T-helper 2 cell treated with Interferon-gamma antibody and Interleukin-4, amounts not matched to agents 100 ng/mL and 5 ng/mL, for 36 hours (primary cell): ENCODE data around the gene ELAPOR1. TPM values are rescaled to one million over a fixed set of nuclear protein-coding genes. Genes with fewer than 3 reads are reported as not detected.

ENCODE experiments used
- intact Hi-C: fragments of 100-400 bp; cut with micrococcal nuclease; formaldehyde crosslinking; loops from one replicate; pipeline ENCODE4 v1.15.1; 2023
- total RNA-seq: library from RNA; stranded (reverse); gene quantifications from 2 replicates; pipeline ENCODE4 v1.2.3, GENCODE V29; 2022

The ELAPOR1 gene, protein sequence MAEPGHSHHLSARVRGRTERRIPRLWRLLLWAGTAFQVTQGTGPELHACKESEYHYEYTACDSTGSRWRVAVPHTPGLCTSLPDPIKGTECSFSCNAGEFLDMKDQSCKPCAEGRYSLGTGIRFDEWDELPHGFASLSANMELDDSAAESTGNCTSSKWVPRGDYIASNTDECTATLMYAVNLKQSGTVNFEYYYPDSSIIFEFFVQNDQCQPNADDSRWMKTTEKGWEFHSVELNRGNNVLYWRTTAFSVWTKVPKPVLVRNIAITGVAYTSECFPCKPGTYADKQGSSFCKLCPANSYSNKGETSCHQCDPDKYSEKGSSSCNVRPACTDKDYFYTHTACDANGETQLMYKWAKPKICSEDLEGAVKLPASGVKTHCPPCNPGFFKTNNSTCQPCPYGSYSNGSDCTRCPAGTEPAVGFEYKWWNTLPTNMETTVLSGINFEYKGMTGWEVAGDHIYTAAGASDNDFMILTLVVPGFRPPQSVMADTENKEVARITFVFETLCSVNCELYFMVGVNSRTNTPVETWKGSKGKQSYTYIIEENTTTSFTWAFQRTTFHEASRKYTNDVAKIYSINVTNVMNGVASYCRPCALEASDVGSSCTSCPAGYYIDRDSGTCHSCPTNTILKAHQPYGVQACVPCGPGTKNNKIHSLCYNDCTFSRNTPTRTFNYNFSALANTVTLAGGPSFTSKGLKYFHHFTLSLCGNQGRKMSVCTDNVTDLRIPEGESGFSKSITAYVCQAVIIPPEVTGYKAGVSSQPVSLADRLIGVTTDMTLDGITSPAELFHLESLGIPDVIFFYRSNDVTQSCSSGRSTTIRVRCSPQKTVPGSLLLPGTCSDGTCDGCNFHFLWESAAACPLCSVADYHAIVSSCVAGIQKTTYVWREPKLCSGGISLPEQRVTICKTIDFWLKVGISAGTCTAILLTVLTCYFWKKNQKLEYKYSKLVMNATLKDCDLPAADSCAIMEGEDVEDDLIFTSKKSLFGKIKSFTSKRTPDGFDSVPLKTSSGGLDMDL
- total RNA-seq = 5.6 and 5.9 TPM in 2 replicates

GRCh38 chr1:109113590-109114341 is at the start of gene ELAPOR1:
Gene ELAPOR1, plus strand, starts transcription at chr1:109114115. Its CDS starts 69 bp downstream, at chr1:109114184.
- intact Hi-C loops = loop anchor here (2.0 to 10.0 kb wide), 6 partner anchors 49 to 421 kb away; partner anchors contain the start of genes PRPF38B, PSMA5, SARS1 and STXBP3

- intact Hi-C loops = no loop called here
Observed at GRCh38 chr1:109065137-109065536, 48.8 kb upstream of the ELAPOR1 start.

- intact Hi-C loops = no loop called here
Observed at GRCh38 chr1:109067883-109068282, 46.0 kb upstream of the ELAPOR1 start.

DNA sequence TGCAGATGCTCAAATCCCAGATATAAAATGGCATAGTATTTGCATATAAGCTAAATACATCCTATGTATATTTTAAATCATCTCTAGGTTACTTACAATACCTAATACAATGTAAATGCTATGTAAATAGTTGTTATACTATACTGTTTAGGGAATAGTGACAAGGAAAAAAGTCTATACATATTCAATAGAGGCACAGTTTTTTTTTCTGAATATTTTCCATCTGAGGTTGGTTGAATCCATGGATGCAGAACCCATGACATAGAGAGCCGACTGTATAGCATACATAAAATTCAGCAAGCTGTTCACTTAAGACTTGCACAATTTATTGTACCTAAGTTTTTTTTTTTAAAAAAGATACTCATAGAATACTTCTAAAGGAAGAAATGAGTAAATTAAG is 44.6 kb upstream of the ELAPOR1 start:
- intact Hi-C loops = no loop called here

DNA sequence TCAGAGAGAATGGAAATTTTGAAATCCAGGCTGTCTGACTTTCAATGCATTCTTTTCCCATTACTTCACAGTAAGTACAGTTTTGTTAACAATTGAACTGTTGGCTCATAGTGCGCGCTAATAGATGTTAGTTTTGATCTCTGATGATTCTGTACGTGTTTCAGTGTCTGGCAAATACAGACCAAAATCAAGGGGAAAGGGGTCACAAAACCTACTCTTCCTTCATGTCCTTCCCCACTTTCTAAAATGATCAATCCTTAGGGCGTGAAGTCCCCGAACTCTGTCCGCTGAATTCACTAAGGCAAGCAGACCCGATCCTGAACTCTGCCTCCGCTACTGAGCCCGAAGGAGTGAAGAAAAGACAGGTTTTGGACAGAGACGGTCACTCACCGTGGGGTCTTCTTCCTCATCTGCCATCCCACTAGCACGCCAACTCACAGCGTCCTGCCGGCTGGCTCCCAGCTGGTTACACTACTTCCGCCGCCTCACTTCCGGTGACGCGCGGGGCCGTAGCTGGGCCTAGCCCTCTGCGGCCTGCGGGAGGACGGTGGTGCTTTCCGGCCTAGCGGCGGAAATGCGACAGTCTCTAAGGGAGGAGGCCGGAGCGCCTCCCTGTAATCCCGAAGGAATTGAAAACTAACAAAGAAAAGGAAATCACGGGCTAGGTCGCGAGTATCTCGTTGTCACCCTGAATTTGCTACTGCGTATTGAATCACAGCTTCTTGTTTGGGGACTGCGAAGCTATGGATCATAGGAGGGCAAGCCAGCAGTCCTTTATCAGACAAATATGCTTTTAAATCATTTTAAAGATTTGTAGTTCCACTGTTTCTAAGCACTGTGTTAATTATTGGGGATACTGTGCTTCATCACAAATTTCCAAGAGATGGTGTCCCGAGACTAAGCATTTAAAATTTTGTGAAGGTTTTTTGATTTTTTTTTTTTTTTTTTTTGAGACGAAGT is 38.1 kb upstream of the ELAPOR1 start, which contains the start of gene TAF13:
Gene TAF13, minus strand, starts transcription at position 473 of the 960 bp plus-strand sequence. Its CDS starts 56 bp downstream, at position 417.
- intact Hi-C loops = loop anchor here (1.0 kb wide), 3 partner anchors 14 to 35 kb away; partner anchors contain the start of gene TMEM167B

DNA sequence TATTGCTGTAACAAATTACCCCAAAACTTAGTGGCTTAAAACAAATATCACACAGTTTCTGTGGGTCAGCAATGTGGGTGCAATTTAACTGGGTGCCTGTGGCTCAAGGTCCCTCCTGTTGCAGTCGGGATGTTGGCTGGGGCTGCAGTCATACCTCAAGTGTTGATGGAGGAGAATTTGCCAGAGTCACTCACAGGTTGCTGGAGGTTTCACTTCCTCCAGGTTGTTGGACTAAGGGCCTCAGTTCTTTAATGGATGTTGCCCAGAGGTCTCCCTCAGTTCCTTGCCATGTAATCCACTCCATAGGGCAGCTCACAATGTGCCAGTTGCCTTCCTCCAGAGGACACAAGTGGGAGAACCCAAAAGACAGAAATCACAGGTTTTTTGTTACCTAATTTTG is 35.6 kb upstream of the ELAPOR1 start:
- intact Hi-C loops = no loop called here

DNA sequence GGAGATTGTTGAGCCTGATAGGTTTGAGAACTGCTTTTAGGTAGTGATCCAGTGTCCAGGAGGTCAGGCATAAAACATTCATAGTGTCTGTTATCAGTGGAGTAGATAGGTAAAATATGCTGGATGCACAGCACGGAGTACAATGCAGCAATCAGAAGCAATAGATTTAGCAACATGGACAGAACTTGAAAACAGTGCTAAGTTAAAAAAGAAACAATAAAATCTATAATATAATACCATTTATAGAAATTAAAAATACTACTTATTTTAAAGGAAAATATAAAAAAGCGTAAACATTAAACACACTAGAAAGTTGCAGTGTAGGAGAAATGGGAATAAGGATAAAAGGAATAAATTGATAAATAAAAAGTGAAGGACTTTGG is 34.7 kb upstream of the ELAPOR1 start:
- intact Hi-C loops = no loop called here

DNA sequence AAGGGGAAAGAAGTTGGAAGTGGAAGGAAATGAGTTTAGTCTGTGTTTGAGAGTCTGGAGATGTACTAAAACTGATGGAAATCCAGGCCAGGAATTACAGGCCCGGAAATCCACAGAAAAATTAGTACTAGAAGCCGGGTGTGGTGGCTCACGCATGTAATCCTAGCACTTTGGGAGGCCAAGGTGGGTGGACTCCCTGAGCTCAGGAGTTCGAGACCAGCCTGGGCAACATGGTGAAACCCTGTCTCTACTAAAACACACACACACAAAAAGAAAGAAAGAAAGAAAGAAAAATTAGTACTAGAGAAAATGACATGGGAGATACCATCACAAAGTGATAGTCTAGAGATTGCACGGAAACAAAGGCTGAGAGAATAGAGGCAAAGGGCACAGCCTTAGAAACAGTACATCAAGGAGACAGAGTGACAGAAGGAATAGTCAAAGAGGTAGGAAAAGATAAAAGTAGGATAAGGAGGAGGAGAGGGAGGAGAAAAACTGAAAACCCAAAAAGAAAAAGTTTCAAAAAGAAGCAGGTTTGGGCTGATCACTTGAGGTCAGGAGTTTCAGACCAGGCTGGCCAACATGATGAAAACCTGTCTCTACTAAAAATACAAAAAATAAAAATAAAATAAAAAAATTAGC is 33.4 kb upstream of the ELAPOR1 start:
- intact Hi-C loops = no loop called here

- intact Hi-C loops = no loop called here
Observed at GRCh38 chr1:109083501-109083900, 30.4 kb upstream of the ELAPOR1 start.

- intact Hi-C loops = no loop called here
Observed at GRCh38 chr1:109083923-109084322, 30.0 kb upstream of the ELAPOR1 start.

- intact Hi-C loops = no loop called here
Observed at GRCh38 chr1:109084563-109085517, 29.1 kb upstream of the ELAPOR1 start.

GRCh38 chr1:109089242-109090015 is 24.5 kb upstream of the ELAPOR1 start:
- intact Hi-C loops = loop anchor here (1.0 to 10.0 kb wide), 6 partner anchors 11 to 395 kb away; partner anchors contain the start of genes ATXN7L2, STXBP3 and WDR47

- intact Hi-C loops = loop anchor here (1.0 to 10.0 kb wide), 6 partner anchors 10 to 394 kb away; partner anchors contain the start of genes ATXN7L2, STXBP3 and WDR47
Observed at GRCh38 chr1:109090196-109091077, 23.5 kb upstream of the ELAPOR1 start, which contains the start of gene TMEM167B. Gene TMEM167B, plus strand, starts transcription at chr1:109090764. Its CDS starts 109 bp downstream, at chr1:109090873.

DNA sequence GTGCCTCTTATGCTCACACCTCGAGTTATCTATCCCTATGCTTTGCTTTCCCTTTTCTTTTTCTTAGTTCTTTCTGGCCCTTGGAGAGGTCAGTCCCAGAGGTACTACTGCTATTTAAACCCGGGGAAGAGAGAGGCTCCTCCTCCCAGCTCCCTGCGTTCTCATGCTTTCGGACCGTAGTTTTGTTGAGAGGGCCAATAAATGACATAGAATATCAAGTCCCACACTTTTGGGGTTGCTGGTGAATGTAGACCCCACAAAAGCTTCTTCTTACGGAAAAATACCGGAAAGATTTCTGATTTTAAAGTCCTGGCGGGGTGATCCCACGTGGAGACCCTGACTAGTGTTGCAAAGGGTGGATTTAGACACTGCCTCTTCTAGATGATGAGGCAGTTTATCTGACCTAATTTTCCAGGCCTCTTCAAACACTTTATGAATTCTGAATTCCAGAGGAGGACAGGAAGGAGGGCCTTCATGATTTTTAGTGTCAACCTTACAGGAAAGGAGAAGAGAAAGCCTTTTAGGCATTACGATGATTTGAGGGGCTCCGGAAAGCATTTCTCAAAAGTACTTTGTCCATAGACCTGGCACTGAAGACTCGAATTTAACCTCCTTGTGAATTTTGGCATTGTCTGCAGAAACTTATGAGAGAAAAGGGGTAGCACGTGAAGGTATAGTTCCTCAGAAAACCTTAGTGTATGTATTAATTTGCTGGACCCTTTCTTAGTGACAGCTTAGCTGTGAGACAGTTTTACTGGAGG is 22.7 kb upstream of the ELAPOR1 start:
- intact Hi-C loops = loop anchor here (2.0 to 10.0 kb wide), 2 partner anchors 344 to 394 kb away; partner anchors contain the start of genes ATXN7L2 and STXBP3

DNA sequence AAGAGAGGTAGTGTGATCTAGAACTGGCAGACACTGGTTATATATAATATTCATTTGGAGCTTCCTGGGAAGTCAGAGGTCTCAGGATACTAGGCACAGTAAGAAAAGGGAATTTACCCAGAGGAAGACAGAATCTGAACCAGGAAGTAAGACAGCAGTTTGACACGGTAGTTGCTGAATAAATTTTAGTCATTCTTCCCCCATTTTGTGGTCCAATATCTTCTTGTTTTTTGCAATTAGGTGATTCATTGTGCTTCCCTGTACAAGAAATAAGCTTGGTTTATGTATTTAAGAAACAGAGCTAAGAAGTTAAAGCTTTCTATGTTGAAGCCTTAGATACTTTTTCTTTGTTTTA is 22.1 kb upstream of the ELAPOR1 start:
- intact Hi-C loops = loop anchor here (2.0 to 10.0 kb wide), 2 partner anchors 345 to 393 kb away; partner anchors contain the start of genes ATXN7L2 and STXBP3
